GM12864 (cell line): ENCODE results near the gene CPLX1.

Source experiments
- DNase-seq: peaks from one replicate; pipeline ENCODE4 v3.0.0-alpha.2; 2011; ENCODE audit warnings: low read depth
- H3K4me3 ChIP-seq: 2 replicates; pipeline ENCODE4 v1.5.1; 2011; ENCODE audit warnings: mild to moderate bottlenecking, low read depth, low read length, control low read depth
- TF ChIP-seq, protein P1 (sequence below): IDR thresholded peaks from 2 replicates; pipeline ENCODE4 v1.5.1; 2011; ENCODE audit warnings: low read depth, mild to moderate bottlenecking, moderate library complexity, low read length, control low read depth, inconsistent platforms; ENCODE audit errors: missing control alignments

CPLX1 gene

DNA sequence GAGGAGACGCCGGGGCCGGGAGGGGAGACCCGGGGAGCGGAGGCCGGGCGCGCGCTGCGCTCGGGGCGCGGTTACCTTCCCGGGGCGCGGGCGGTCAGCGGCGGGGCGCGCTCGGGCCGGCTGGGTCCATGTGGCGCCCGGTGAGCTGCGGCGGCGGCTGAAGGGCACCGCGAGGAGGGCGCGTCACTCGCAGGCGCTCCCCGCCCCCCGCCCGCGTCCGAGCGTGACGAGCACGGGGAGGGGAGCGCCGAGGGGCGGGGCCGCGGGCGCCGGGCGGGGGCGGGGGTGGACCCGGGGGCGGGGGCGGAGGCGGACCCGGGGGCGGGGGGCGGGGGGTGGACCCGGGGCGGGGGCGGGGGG is at the start of gene CPLX1:
TSS of gene CPLX1 (minus strand) at position 159 of the 360 bp plus-strand sequence. CDS start 1,607 bp downstream, outside the sequence.
- TF ChIP-seq, protein P1, sequence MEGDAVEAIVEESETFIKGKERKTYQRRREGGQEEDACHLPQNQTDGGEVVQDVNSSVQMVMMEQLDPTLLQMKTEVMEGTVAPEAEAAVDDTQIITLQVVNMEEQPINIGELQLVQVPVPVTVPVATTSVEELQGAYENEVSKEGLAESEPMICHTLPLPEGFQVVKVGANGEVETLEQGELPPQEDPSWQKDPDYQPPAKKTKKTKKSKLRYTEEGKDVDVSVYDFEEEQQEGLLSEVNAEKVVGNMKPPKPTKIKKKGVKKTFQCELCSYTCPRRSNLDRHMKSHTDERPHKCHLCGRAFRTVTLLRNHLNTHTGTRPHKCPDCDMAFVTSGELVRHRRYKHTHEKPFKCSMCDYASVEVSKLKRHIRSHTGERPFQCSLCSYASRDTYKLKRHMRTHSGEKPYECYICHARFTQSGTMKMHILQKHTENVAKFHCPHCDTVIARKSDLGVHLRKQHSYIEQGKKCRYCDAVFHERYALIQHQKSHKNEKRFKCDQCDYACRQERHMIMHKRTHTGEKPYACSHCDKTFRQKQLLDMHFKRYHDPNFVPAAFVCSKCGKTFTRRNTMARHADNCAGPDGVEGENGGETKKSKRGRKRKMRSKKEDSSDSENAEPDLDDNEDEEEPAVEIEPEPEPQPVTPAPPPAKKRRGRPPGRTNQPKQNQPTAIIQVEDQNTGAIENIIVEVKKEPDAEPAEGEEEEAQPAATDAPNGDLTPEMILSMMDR = no peak
- DNase-seq = no peak
- no peak within 1 kb of the TSS; the same call in 1 of the 2 replicates for H3K4me3 ChIP-seq

DNA sequence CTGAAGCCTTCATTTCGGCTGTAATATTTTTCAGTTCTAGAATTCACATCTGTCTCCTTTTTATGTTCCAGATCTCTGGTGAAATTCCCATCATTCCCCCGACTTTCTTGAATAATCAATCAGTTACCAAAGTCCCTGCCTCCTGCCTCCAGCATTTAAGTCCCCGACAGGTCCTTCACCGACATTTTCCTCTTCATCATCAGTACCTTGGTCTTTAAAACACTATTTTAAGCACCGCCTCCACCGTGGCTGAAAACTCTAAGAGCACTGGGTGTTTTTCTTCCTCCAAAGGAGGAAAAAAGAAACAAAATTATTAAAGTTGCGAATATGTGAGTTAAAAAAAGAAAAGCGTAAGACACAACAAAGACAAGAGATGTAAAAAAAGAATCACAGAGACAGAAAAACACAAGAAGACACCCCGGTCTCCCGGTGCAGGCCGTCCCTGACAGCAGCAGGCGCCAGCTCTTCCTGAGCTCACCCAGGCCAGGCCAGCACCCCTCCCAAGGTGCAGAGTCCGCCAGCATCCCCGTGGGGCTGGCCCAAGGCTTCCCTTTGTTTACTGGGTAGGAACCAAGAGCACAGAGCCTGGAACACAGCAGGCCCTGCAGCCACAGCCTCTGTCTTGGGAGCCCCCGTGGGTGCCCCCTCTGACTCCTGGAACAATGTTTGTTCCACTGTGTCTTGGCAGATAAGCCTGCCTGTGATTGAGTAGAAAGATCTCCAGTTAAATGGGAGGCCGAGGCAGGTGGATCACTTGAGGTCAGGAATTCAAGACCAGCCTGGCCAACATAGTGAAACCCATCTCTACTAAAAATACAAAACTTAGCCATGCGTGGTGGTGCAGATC is 49.3 kb upstream of the CPLX1 start:
- TF ChIP-seq, protein P1 = no peak
- H3K4me3 ChIP-seq = no peak overlapping the region
- no peak for DNase-seq

DNA sequence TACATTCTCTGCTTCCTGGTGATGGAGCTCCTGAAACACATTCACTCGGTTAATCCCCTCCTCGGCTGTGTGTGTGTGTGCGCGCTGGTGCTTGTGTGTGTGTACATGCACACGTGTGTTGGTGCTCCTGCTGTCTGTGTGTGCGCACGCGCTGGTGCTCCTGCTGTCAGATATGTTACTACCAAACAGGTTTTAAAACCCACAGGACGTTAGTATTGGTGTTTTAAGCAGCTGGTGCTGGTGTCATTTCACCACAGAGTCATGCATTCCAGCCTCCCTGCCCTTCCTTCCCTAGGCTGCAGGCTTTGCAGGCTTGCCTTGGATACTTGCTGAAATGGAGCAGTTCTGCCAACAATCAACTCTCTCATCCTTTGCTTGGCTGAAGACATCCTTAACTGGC is 48.1 kb upstream of the CPLX1 start:
- DNase-seq = no peak
- no peak overlapping the region for H3K4me3 ChIP-seq
- TF ChIP-seq, protein P1 = no peak

DNA sequence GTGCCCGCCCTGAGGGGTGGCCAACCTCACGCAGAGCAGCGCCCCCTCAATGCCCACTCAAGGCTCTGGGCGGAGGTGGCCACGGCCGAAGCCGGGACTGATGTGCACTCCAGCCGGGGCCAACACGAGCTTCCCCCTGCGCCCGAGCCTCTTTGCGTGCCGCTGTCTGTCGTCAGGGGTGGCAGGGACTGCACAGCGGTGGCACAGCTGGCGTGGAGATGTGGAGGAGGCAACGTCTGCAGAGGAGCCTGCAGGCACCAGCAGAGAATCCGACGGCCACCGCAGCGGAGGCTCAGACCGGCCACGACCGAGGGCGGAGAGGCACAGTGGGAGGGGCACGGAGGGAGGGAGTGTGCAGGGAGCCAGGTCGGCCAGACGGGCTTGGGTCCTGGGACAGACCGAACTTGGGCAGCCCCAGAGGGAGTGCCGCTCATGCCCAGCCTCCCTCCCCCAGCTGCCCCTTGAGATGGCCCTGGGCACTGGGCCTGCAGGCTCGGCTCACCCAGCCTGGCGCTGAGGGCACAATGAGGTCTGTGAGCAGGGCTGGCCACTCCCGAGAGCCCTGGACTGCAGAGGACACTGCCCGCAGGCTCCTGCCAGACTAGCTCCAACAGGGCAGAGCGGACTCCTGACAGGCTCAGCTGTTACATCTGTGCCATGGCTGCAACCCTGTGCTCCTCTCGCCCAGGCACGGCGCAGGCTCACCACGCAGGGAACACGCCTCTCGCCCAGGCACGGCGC is 46.5 kb upstream of the CPLX1 start:
- H3K4me3 ChIP-seq = no peak overlapping the region
- DNase-seq = no peak
- TF ChIP-seq, protein P1 = no peak

DNA sequence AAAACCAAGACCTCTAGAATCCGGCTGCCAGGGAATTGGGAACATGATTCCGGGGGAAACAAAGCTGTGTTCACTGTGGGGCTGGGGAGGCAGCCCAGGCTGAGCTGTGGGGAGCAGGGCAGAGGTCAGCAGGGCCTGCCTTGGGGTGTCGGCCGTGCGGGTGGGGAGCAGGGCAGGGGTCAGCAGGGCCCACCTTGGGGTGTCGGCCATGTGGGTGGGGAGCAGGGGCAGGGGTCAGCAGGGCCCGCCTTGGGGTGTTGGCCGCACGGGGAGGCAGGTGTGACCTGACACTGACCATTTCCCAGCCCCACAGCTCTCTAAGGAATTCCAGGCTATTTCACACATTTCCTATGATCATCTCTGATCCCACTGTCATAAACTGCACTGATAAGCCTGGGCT is 45.6 kb upstream of the CPLX1 start:
- DNase-seq = no peak
- TF ChIP-seq, protein P1 = no peak
- no peak overlapping the region for H3K4me3 ChIP-seq

DNA sequence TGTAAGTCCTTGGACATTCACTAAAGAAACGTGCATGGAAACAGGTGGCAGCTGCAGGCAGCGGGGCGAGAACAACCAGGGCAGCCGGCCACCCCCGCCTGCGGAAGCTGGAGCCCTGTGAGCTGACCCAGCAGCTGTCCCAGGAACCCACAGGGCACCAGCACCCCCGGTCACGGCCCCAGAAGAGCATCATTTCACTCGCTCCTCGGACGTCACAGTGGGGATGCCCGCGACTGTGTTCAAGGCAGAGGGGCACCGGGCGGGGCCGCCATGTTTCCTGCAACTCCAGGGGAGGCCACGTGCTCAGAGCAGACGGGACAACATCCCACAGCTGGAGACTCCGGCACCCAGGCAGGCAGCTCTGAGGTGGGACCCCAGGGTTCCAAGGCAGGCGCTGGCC is 45.0 kb upstream of the CPLX1 start:
- no peak overlapping the region for H3K4me3 ChIP-seq
- TF ChIP-seq, protein P1 = no peak
- no peak for DNase-seq
